MM.1S (cell line): ENCODE data around the gene EDARADD.
"Not testable (repeated sequence)": the region's sequence is repeated elsewhere in the genome, so short reads cannot be mapped to it uniquely, and the experiment has no call there.

Source experiments
- DNase-seq: peaks from one replicate; pipeline ENCODE4 v3.0.0-alpha.2; 2015
- H2AFZ ChIP-seq: fragments of 300-600 bp; sonication (generic); 2 replicates; pipeline ENCODE4 v1.6.0; 2016; ENCODE audit warnings: antibody characterized with exemption, low read length
- H3F3A ChIP-seq: fragments of 300-600 bp; sonication (generic); 2 replicates; pipeline ENCODE4 v1.6.1; 2016; ENCODE audit warnings: mild to moderate bottlenecking, antibody characterized with exemption, low read length, moderate library complexity, mixed read lengths; ENCODE audit not compliant: insufficient read depth
- H3K27ac ChIP-seq: fragments of 300-600 bp; sonication (generic); 2 replicates; pipeline ENCODE4 v1.5.1; 2016; ENCODE audit warnings: mild to moderate bottlenecking, low read length
- H3K27me3 ChIP-seq: fragments of 300-600 bp; sonication (generic); replicated peaks from 2 replicates; pipeline ENCODE4 v1.6.0; 2016; ENCODE audit warnings: low read length; ENCODE audit not compliant: insufficient read depth
- H3K36me3 ChIP-seq: fragments of 300-600 bp; sonication (generic); replicated peaks from 2 replicates; pipeline ENCODE4 v1.6.1; 2016; ENCODE audit warnings: mild to moderate bottlenecking, low read length, mixed read lengths; ENCODE audit not compliant: insufficient read depth
- H3K4me1 ChIP-seq: fragments of 300-600 bp; sonication (generic); 2 replicates; pipeline ENCODE4 v1.6.1; 2016; ENCODE audit warnings: low read length, mixed read lengths
- H3K4me2 ChIP-seq: fragments of 300-600 bp; sonication (generic); 2 replicates; pipeline ENCODE4 v1.6.0; 2016; ENCODE audit warnings: low read depth, low read length
- H3K4me3 ChIP-seq: fragments of 300-600 bp; sonication (generic); 2 replicates; pipeline ENCODE4 v1.5.1; 2016; ENCODE audit warnings: low read length, mixed read lengths
- H3K79me2 ChIP-seq: fragments of 300-600 bp; sonication (generic); 2 replicates; pipeline ENCODE4 v1.6.1; 2016; ENCODE audit warnings: mixed run types, low read length, mixed read lengths
- H3K9ac ChIP-seq: fragments of 300-600 bp; sonication (generic); 2 replicates; pipeline ENCODE4 v1.6.1; 2016; ENCODE audit warnings: low read length, mixed read lengths
- H3K9me2 ChIP-seq: fragments of 300-600 bp; sonication (generic); replicated peaks from 2 replicates; pipeline ENCODE4 v1.6.1; 2016; ENCODE audit warnings: mild to moderate bottlenecking, low read length, mixed read lengths; ENCODE audit not compliant: insufficient read depth
- H3K9me3 ChIP-seq: fragments of 300-600 bp; sonication (generic); replicated peaks from 2 replicates; pipeline ENCODE4 v1.6.1; 2016; ENCODE audit warnings: mild to moderate bottlenecking, low read length, mixed read lengths; ENCODE audit not compliant: insufficient read depth
- H4K20me1 ChIP-seq: fragments of 300-600 bp; sonication (generic); 2 replicates; pipeline ENCODE4 v1.6.1; 2016; ENCODE audit warnings: mild to moderate bottlenecking, low read length, moderate library complexity, mixed read lengths; ENCODE audit not compliant: insufficient read depth
- EZH2 ChIP-seq: fragments of 300-600 bp; sonication (generic); optimal IDR thresholded peaks from 2 replicates; pipeline ENCODE3; 2017; ENCODE audit warnings: low read depth, mild to moderate bottlenecking, antibody characterized with exemption, low read length, mixed read lengths
- EZH2phosphoT487 ChIP-seq: fragments of 300-600 bp; sonication (generic); IDR thresholded peaks from 2 replicates; pipeline ENCODE4 v1.6.1; 2018; ENCODE audit warnings: antibody characterized with exemption, low read length
- TF ChIP-seq, protein P1 (sequence below): fragments of 300-600 bp; sonication (generic); IDR thresholded peaks from 2 replicates; pipeline ENCODE4 v1.5.1; 2016; ENCODE audit warnings: antibody characterized with exemption, low read length, mixed read lengths

The EDARADD gene

DNA sequence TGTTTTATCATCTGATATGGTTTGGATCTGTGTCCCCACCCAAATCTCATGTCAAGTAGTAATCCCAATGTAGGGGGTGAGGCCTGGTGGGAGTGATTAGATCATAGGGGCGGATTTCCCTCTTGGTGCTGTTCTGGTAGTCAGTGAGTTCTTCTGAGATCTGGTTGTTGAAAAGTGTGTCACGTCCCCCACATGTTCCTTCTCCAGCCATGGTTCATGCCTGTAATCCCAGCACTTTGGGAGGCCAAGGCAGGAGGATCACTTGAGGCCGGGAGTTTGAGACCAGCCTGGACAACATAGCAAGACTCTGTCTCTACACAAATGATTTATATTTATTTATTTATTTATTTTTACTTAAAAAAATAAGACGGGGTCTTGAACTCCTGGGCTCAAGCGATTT is 30.8 kb upstream of the EDARADD start:
- Histone ChIP-seq H2AFZ (no peak overlapping the region), H3K27ac (no peak overlapping the region), H3K79me2 (no peaks in the 10 kb centered on the region), H3K4me3 (no peak overlapping the region), H3K27me3 (no peaks in the 10 kb centered on the region), H3K9me3 (no peaks in the 10 kb centered on the region), H3K36me3 (no peaks in the 10 kb centered on the region), H3K9ac (no peak overlapping the region), H3K4me1 (no peaks in the 10 kb centered on the region), H3F3A (no peaks in the 10 kb centered on the region), H4K20me1 (no peaks in the 10 kb centered on the region), H3K9me2 (no peaks in the 10 kb centered on the region), H3K4me2 (no peak overlapping the region)
- DNase-seq: no peak
- TF ChIP-seq EZH2phosphoT487 (no peak), EZH2 (no peak)
- TF ChIP-seq, protein P1, sequence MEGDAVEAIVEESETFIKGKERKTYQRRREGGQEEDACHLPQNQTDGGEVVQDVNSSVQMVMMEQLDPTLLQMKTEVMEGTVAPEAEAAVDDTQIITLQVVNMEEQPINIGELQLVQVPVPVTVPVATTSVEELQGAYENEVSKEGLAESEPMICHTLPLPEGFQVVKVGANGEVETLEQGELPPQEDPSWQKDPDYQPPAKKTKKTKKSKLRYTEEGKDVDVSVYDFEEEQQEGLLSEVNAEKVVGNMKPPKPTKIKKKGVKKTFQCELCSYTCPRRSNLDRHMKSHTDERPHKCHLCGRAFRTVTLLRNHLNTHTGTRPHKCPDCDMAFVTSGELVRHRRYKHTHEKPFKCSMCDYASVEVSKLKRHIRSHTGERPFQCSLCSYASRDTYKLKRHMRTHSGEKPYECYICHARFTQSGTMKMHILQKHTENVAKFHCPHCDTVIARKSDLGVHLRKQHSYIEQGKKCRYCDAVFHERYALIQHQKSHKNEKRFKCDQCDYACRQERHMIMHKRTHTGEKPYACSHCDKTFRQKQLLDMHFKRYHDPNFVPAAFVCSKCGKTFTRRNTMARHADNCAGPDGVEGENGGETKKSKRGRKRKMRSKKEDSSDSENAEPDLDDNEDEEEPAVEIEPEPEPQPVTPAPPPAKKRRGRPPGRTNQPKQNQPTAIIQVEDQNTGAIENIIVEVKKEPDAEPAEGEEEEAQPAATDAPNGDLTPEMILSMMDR: no peak

DNA sequence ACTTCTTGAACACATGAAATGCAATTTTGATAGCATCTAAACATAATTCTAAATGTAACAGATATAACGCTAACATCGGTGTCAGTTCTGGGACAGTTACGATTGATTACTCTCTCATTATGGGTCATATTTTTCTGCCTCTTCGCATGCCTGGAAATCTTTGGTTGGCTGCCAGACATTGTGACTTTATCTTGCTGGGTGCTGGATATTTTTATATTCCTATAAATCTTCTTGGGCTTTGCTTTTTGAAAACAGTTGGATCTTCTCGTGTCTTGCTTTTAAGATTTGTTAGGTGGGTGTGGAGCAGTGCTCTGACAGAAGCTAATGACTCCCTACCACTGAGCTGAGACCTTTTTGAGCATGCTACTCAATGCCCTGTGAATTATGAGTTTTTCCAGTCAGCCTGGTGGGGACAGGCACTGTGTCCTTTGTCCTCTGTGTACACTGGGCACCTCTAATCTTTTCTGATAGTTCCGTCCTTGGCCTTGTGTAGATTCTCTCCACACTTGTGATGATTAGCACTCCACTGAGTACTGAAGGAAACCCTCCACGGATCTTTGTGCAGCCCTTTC is 28.0 kb upstream of the EDARADD start:
- no peaks in the 10 kb centered on the region for H4K20me1 ChIP-seq
- no peak overlapping the region for H3K4me2 ChIP-seq
- H2AFZ ChIP-seq: no peak overlapping the region
- no peaks in the 10 kb centered on the region for H3K79me2 ChIP-seq
- H3K4me1 ChIP-seq: no peaks in the 10 kb centered on the region
- no peaks in the 10 kb centered on the region for H3F3A ChIP-seq
- no peak for TF ChIP-seq EZH2phosphoT487
- no peak for TF ChIP-seq EZH2
- TF ChIP-seq, protein P1: no peak
- H3K9me2 ChIP-seq: no peaks in the 10 kb centered on the region
- H3K27ac ChIP-seq: no peak overlapping the region
- DNase-seq: no peak
- H3K9ac ChIP-seq: no peak overlapping the region
- H3K4me3 ChIP-seq: no peak overlapping the region
- H3K9me3 ChIP-seq: no peaks in the 10 kb centered on the region
- H3K36me3 ChIP-seq: no peaks in the 10 kb centered on the region
- H3K27me3 ChIP-seq: no peaks in the 10 kb centered on the region

GRCh38 chr1:236366681-236367080 is 27.4 kb upstream of the EDARADD start:
- H3K79me2 ChIP-seq, H3K9me2 ChIP-seq, H3K4me1 ChIP-seq, H3K4me3 ChIP-seq, H3K9ac ChIP-seq, DNase-seq, H3K27me3 ChIP-seq, H3K27ac ChIP-seq, H4K20me1 ChIP-seq, H2AFZ ChIP-seq, H3F3A ChIP-seq, H3K4me2 ChIP-seq, H3K9me3 ChIP-seq, H3K36me3 ChIP-seq: not testable (repeated sequence)

GRCh38 chr1:236370420-236370819 is 23.7 kb upstream of the EDARADD start:
- Histone ChIP-seq H3K9me2 (no peaks in the 10 kb centered on the region; the same call in 1 of the 2 replicates), H3K4me3 (no peak overlapping the region), H3K4me1 (no peaks in the 10 kb centered on the region), H3K36me3 (no peaks in the 10 kb centered on the region), H3K4me2 (no peak overlapping the region), H2AFZ (no peak overlapping the region), H3K79me2 (no peaks in the 10 kb centered on the region), H4K20me1 (no peaks in the 10 kb centered on the region), H3F3A (no peaks in the 10 kb centered on the region), H3K27ac (no peak overlapping the region), H3K27me3 (no peaks in the 10 kb centered on the region), H3K9ac (no peak overlapping the region), H3K9me3 (no peaks in the 10 kb centered on the region)
- DNase-seq: no peak
- TF ChIP-seq EZH2phosphoT487: no peak
